ENCODE results near the gene SIRPB2. TPM values are rescaled to one million over a fixed set of nuclear protein-coding genes. Genes with fewer than 3 reads are reported as not detected.

Gene SIRPB2
- total and polyA plus RNA-seq, 2 of the 4 experiments (the other 2 are of a cell fraction), result not detected

- H2BK120ac ChIP-seq (ENCODE audit: low read depth, low read length), result no peak overlapping the region
- BruUV-seq (replicated peaks), result no TSS peak
- in situ Hi-C loops (cut with MboI; ENCODE audit: low sequenced_read_pairs), result no loop called here
Observed at GRCh38 chr20:1513801-1514200, 22.6 kb upstream of the SIRPB2 start.

More at GRCh38 chr20:1513801-1514200, 22.6 kb upstream of the SIRPB2 start:
- dilution Hi-C loops (cut with HindIII; ENCODE audit: low sequenced_read_pairs, unreplicated experiment), result no loop called here
- no peaks in the 10 kb centered on the region for H3K36me3 ChIP-seq (ENCODE audit: control insufficient read depth, insufficient read depth, low read length)
- H3K14ac ChIP-seq (replicated peaks; ENCODE audit: low read depth, low read length), result no peak overlapping the region
- no peaks in the 10 kb centered on the region for H3K79me1 ChIP-seq (ENCODE audit: low read depth in 1 of 2, low read length in 2 of 2)
- no peak overlapping the region for H2BK20ac ChIP-seq (ENCODE audit: low read depth, low read length)
- H3K4me2 ChIP-seq (ENCODE audit: low read depth, low read length), result no peak overlapping the region
- POLR2A ChIA-PET (ENCODE audit: unreplicated experiment), result no interaction called here
- H3K9me1 ChIP-seq (ENCODE audit: insufficient read depth, low read length), result no peaks in the 10 kb centered on the region
- no peaks in the 10 kb centered on the region for H4K20me1 ChIP-seq (ENCODE audit: insufficient read depth, low read length)
- H3K4ac ChIP-seq (ENCODE audit: low read depth, low read length), result no peak overlapping the region
- no peaks in the 10 kb centered on the region for H3K9me3 ChIP-seq (ENCODE audit: control insufficient read depth, insufficient read depth, low read length)
- ATAC-seq (ENCODE audit: low read depth) (no peak), DNase-seq (no peak)
- H3K23ac ChIP-seq (ENCODE audit: low read depth, low read length), result no peak overlapping the region
- no peak overlapping the region for H2BK5ac ChIP-seq (ENCODE audit: low read depth, low read length, poor library complexity, severe bottlenecking)
- H4K8ac ChIP-seq (ENCODE audit: low read depth in 2 of 2, low read length in 2 of 2), result no peak overlapping the region
- no peak overlapping the region for H3K27ac ChIP-seq (ENCODE audit: insufficient read depth, low read length)
- H4K91ac ChIP-seq (ENCODE audit: insufficient read depth, low read depth, low read length), result no peak overlapping the region
- CTCF ChIA-PET, result interaction anchor here (0.6 kb wide), 1 partner anchor 10 kb away, joined by 3 read pairs; no protein-coding TSS in a partner anchor
- H3K18ac ChIP-seq (ENCODE audit: low read depth, low read length), result no peak overlapping the region
- H4K5ac ChIP-seq (ENCODE audit: low read depth, low read length), result no peak overlapping the region
- no CpG with 5 or more reads among the region's 1 CpG for WGBS, 2 experiments (ENCODE audit: extremely low coverage in 2 of 2, insufficient read length in 1 of 2)
- H3K56ac ChIP-seq (ENCODE audit: extremely low read depth, insufficient read depth, low read length), result no peak overlapping the region
- no peak overlapping the region for H3K9ac ChIP-seq (ENCODE audit: low read depth, low read length)
- H3K4me3 ChIP-seq (ENCODE audit: insufficient read depth, low read depth, low read length), result no peak overlapping the region
- intact Hi-C loops (cut with micrococcal nuclease), result no loop called here
- H3K4me1 ChIP-seq (ENCODE audit: control insufficient read depth, insufficient read depth, low read length), result no peaks in the 10 kb centered on the region
- H2BK15ac ChIP-seq (ENCODE audit: low read depth, low read length), result no peak overlapping the region
- H2AFZ ChIP-seq (replicated peaks; ENCODE audit: low read length, poor library complexity), result no peak overlapping the region
- H2AK9ac ChIP-seq (replicated peaks; ENCODE audit: low read depth, low read length, poor library complexity), result no peak overlapping the region
- H2AK5ac ChIP-seq (ENCODE audit: low read depth, low read length), result no peak overlapping the region
- TF ChIP-seq RAD21 (IDR thresholded peaks at IDR 0.05; ENCODE audit: low read length), result no peak
- peaks cover 10% of the 10 kb centered on the region for H3K27me3 ChIP-seq (ENCODE audit: control insufficient read depth, insufficient read depth, low read length)
